ENCODE results near the gene ACLY. TPM values are rescaled to one million over a fixed set of nuclear protein-coding genes. Genes with fewer than 3 reads are reported as not detected.

Gene ACLY
- total RNA-seq, 1 experiment from 2014 or later = 279 TPM

- H3K4me1 ChIP-seq (ENCODE audit: insufficient read depth, low read length) = peaks cover 2% of the 10 kb centered on the region; the same call in 1 of the 2 replicates
- H2AFZ ChIP-seq (ENCODE audit: low read length) = no peak overlapping the region
- H3K18ac ChIP-seq (ENCODE audit: insufficient read length, low read depth, low read length) = no peak overlapping the region
- H2BK15ac ChIP-seq (ENCODE audit: low read depth, low read length) = no peak overlapping the region
- Mint-ChIP-seq H3K27me3 (ENCODE audit: low read depth) (peaks cover 3% of the 10 kb centered on the region; the same call in 1 of the 2 replicates), H3K4me3 (no peak overlapping the region), H3K9me3 (no peaks in the 10 kb centered on the region), H3K4me1 (peaks cover 36 to 37% of the 10 kb centered on the region in 2 experiments), H3K36me3 (ENCODE audit: insufficient read depth in 1 of 3, low read depth in 3 of 3) (no peaks in the 10 kb centered on the region; a peak in 2 of 7 replicates), H3K27ac (peak overlapping the region in 2 of 3 experiments; percentile 32 to 71; a peak in 4 of 7 replicates)
- no peak overlapping the region for H4K5ac ChIP-seq (ENCODE audit: insufficient read length, low read depth, low read length)
- H3K4me2 ChIP-seq (ENCODE audit: insufficient read depth, insufficient read length, low read length) = no peak overlapping the region
- H4K8ac ChIP-seq (replicated peaks; ENCODE audit: insufficient read length, low read depth, low read length) = no peak overlapping the region
- no peaks in the 10 kb centered on the region for H4K20me1 ChIP-seq (ENCODE audit: control insufficient read depth, insufficient read depth, insufficient read length)
- TF ChIP-seq CTCF (conservative IDR thresholded peaks at IDR 0.05) = no peak
- no peak overlapping the region for H2AK5ac ChIP-seq (ENCODE audit: insufficient read length, low read length)
- H3K4ac ChIP-seq (ENCODE audit: low read depth, low read length) = no peak overlapping the region
- no peak overlapping the region for H3K9ac ChIP-seq (ENCODE audit: extremely low read depth, insufficient read length, low read length)
- H3K79me2 ChIP-seq (ENCODE audit: insufficient read depth, low read length) = no peaks in the 10 kb centered on the region
- H3K79me1 ChIP-seq (ENCODE audit: insufficient read depth, low read depth, low read length, poor library complexity, severe bottlenecking) = no peaks in the 10 kb centered on the region
- no peak overlapping the region for H2BK20ac ChIP-seq (ENCODE audit: low read depth, low read length, poor library complexity, severe bottlenecking)
- H3K9me3 ChIP-seq (ENCODE audit: control insufficient read depth, low read depth, low read length) = no peaks in the 10 kb centered on the region
- WGBS (ENCODE audit: extremely low coverage, insufficient read length, low lambda C conversion rate) = no CpG with 5 or more reads among the region's 2 CpGs
- no peak overlapping the region for H3K23ac ChIP-seq (ENCODE audit: insufficient read length, low read depth, low read length)
- H2BK12ac ChIP-seq (ENCODE audit: insufficient read length, low read depth, low read length) = no peak overlapping the region
- H3K56ac ChIP-seq (ENCODE audit: insufficient read length, low read depth, low read length) = no peak overlapping the region
- no peak overlapping the region for H4K91ac ChIP-seq (ENCODE audit: insufficient read length, low read depth, low read length)
- H3K27me3 ChIP-seq (ENCODE audit: insufficient read depth, low read length) = no peaks in the 10 kb centered on the region
- no peak overlapping the region for H2BK120ac ChIP-seq (ENCODE audit: low read depth, low read length, poor library complexity, severe bottlenecking)
- H3K27ac ChIP-seq (ENCODE audit: insufficient read length, low read depth, low read length) = no peak overlapping the region
- H3K23me2 ChIP-seq (ENCODE audit: insufficient read length, low read depth, low read length, poor library complexity, severe bottlenecking) = no peaks in the 10 kb centered on the region
- no peak overlapping the region for H3T11ph ChIP-seq (ENCODE audit: low read length)
- no peak overlapping the region; the same call in 1 of the 2 replicates for H3K14ac ChIP-seq (ENCODE audit: insufficient read depth, low read length)
- DNase-seq = no peak
- no peak overlapping the region for H2BK5ac ChIP-seq (ENCODE audit: insufficient read length, low read length)
Observed at GRCh38 chr17:41959030-41959335, 40.2 kb upstream of the ACLY start.

All from H9 (cell line).